ENCODE measurements around the gene TM4SF4.

- TF ChIP-seq POLR2A (IDR thresholded peaks at IDR 0.05): no peak
- TF ChIP-seq CTCF (IDR thresholded peaks at IDR 0.05): no peak
These were observed 77.0 kb downstream of the TM4SF4 start for GRCh38 chr3:149551500-149551899.
